Measurements from ENCODE around the gene KIF19.

- TF ChIP-seq, protein P1, sequence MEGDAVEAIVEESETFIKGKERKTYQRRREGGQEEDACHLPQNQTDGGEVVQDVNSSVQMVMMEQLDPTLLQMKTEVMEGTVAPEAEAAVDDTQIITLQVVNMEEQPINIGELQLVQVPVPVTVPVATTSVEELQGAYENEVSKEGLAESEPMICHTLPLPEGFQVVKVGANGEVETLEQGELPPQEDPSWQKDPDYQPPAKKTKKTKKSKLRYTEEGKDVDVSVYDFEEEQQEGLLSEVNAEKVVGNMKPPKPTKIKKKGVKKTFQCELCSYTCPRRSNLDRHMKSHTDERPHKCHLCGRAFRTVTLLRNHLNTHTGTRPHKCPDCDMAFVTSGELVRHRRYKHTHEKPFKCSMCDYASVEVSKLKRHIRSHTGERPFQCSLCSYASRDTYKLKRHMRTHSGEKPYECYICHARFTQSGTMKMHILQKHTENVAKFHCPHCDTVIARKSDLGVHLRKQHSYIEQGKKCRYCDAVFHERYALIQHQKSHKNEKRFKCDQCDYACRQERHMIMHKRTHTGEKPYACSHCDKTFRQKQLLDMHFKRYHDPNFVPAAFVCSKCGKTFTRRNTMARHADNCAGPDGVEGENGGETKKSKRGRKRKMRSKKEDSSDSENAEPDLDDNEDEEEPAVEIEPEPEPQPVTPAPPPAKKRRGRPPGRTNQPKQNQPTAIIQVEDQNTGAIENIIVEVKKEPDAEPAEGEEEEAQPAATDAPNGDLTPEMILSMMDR (IDR thresholded peaks at IDR 0.05) = no peak
- no peak for TF ChIP-seq POLR2A (IDR thresholded peaks at IDR 0.05)
Measured at GRCh38 chr17:74404789-74405188, 78.8 kb downstream of the KIF19 start.

Measured in uterus (tissue), 2 donors.